Cardiac fibroblast (primary cell): ENCODE results near the gene VMAC.

Experiments
- DNase-seq, 2 donors: peaks; one replicate each; pipeline versions ENCODE4 v3.0.0 to v3.0.0-alpha.2; 2010; ENCODE audit warnings: low read depth in 2 of 2
- H3K4me3 ChIP-seq, 2 donors: replicated peaks in 1 of 2; 1 replicate in 1 of 2; 2 replicates in 1 of 2; pipeline ENCODE4 v1.5.1; 2011; ENCODE audit warnings: low read depth in 2 of 2, low read length in 2 of 2, mild to moderate bottlenecking in 2 of 2, moderate library complexity in 1 of 2
- TF ChIP-seq, protein P1 (sequence below): IDR thresholded peaks from one replicate; pipeline ENCODE4 v1.5.1; 2011; ENCODE audit warnings: low read depth, mild to moderate bottlenecking, low read length, inconsistent platforms

VMAC gene

DNA sequence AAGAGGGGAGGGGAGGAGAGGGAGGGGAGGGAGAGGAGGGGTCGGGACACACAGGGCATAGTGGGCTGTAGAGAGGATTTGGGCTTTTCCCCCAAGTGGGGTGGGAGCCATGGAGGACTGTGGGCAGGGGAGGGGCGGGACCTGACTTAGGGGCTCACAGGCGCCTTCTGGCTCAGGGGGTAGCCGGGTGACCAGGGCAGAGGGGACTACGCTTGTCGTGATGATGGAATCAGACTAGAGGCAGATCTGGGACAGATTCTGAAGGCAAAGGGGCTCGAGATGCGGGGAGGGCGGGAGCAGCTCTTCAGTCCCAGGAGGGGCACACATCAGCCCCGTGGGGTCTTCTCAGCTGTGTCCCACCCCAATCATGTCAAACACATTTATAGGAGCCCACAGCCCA lies 14.6 kb upstream of the VMAC start:
- H3K4me3 ChIP-seq = no peak overlapping the region
- no peak for DNase-seq
- TF ChIP-seq, protein P1, sequence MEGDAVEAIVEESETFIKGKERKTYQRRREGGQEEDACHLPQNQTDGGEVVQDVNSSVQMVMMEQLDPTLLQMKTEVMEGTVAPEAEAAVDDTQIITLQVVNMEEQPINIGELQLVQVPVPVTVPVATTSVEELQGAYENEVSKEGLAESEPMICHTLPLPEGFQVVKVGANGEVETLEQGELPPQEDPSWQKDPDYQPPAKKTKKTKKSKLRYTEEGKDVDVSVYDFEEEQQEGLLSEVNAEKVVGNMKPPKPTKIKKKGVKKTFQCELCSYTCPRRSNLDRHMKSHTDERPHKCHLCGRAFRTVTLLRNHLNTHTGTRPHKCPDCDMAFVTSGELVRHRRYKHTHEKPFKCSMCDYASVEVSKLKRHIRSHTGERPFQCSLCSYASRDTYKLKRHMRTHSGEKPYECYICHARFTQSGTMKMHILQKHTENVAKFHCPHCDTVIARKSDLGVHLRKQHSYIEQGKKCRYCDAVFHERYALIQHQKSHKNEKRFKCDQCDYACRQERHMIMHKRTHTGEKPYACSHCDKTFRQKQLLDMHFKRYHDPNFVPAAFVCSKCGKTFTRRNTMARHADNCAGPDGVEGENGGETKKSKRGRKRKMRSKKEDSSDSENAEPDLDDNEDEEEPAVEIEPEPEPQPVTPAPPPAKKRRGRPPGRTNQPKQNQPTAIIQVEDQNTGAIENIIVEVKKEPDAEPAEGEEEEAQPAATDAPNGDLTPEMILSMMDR = no peak

GRCh38 chr19:5891572-5891937 lies 13.1 kb upstream of the VMAC start:
- TF ChIP-seq, protein P1 = no peak
- no peak overlapping the region for H3K4me3 ChIP-seq
- no peak for DNase-seq

DNA sequence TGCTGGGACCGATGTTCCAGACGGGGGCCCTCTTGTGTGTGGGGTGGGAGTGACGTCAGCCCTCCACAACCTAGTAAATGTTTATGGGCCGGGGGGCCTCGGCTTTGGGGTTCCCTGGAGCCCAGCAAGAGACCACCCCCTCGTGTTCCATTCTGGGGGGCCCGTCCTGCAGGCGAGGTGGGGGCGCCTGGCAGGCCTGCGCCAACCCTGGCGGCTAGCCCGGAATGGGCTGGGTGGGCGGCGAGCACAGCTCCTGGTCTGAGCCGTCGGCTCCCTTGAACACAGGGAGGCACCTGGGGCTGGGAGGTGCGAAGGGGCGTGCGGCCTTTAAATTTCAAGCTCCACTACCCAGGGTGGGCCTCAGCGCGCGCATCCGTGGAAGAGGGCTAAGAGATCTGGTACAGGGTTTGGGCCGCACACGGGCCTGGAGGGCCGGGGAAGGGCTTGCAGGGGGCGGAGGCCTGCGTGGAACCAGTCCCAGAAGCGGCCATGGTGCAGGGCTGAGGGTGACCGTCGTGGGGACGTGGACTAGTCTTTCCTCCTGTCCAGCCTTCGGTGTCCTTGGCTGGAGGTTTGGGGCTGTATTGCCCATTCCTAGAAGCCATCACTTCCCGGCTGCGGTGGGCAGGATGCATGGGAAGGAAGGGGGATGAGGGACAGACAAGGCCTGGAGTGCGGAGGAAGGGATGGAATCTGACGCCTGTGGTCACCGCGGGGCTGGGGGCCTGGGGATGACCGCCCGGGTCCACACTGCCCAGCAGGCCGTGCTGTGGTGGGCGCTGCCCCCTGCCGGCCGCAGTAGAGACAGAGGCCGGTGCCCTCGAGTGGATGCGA lies 12.5 kb upstream of the VMAC start:
- no peak overlapping the region for H3K4me3 ChIP-seq
- TF ChIP-seq, protein P1 = peak; percentile 79
- peak; percentile 35 to 57 for DNase-seq

DNA sequence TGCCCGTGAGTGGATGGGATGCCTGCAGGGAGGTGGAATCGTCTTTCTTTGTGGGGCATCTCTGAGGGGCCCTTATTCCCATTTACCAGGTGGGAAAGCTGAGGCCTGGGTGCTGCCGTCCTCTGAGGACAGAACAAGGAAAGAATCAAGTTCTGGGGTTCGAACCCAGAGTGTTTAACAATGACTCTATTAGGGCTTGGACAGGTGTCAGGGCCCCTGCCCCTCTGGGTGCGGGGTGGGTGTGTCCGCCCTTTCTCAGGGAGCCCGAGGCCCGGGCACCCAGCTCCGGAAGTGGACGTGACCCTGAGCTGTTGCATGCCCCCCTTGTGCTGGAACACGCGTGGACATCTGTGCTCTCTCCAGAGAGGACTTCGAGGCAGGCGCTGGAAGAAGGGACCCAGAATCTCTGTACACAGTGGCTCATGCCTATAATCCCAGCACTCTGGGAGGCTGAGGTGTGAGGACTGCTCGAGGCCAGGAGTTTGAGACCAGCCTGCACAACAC lies 11.8 kb upstream of the VMAC start:
- no peak for DNase-seq
- no peak overlapping the region for H3K4me3 ChIP-seq
- TF ChIP-seq, protein P1 = no peak

- H3K4me3 ChIP-seq = no peak overlapping the region
- DNase-seq = no peak
- TF ChIP-seq, protein P1 = no peak
Observed at GRCh38 chr19:5893296-5893903, 11.3 kb upstream of the VMAC start.

DNA sequence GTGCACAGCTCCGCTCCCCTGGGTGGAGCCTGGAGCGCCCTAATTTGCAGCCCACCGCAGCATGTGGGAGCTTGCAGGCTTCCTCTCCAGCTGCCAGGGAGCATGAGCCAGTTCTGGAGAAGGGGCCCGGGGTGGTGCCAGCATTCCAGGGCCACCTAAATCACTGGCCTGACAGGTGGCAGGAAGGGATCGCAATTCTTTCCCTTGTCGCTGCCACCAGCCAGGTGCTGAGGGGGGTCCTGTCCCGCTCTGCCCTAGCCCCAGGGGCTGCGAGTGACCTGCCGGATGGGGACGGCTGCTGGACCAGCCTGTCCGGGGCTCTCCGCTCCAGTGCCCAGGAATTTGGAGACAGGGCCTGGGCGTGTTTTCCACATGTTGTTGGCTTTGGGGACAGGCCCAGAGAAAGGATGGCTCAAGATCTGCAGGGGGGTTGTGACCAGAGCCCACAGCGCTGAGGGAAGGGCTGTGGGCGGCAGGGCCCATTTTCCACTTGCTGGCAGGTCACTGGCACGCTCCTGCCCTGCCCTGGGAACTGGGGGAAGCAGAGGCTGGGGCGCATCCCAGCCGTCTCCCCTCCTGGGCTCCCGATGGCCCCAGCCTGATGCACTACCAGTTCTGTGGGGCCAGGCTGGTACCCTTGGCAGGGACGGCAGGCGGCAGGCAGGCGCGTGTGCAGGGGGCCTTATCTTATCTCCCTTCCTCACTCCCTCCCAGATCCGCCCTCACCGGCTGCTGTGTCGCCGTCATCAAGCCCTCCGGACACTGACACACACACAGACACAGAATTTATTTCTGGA lies 10.6 kb upstream of the VMAC start:
- DNase-seq = no peak
- no peak overlapping the region for H3K4me3 ChIP-seq
- TF ChIP-seq, protein P1 = no peak
